ENCODE measurements around the gene MRPS25.

Gene MRPS25

DNA sequence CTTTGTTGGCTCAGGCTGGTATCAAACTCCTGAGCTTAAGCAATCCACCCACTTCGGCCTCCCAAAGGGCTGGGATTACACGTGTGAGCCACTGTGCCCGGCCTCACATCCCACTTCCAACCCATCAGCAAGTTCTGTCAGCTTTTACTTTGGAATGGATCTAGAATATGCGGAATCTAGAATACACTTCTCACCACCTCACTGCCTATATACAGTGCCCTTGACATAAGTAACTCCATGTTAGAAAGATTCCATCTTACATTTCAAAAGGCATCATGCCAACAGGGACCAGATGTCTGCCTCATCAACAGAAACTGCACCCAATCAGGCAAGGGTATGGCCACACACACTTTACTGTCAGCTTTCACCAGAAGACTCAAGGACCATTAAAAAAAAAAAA lies 43.8 kb upstream of the MRPS25 start:
- no peak for DNase-seq (ENCODE audit: extremely low read depth, insufficient read length)
- TF ChIP-seq, protein P1, sequence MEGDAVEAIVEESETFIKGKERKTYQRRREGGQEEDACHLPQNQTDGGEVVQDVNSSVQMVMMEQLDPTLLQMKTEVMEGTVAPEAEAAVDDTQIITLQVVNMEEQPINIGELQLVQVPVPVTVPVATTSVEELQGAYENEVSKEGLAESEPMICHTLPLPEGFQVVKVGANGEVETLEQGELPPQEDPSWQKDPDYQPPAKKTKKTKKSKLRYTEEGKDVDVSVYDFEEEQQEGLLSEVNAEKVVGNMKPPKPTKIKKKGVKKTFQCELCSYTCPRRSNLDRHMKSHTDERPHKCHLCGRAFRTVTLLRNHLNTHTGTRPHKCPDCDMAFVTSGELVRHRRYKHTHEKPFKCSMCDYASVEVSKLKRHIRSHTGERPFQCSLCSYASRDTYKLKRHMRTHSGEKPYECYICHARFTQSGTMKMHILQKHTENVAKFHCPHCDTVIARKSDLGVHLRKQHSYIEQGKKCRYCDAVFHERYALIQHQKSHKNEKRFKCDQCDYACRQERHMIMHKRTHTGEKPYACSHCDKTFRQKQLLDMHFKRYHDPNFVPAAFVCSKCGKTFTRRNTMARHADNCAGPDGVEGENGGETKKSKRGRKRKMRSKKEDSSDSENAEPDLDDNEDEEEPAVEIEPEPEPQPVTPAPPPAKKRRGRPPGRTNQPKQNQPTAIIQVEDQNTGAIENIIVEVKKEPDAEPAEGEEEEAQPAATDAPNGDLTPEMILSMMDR (IDR thresholded peaks at IDR 0.05; ENCODE audit: insufficient read depth, low read length, poor library complexity, severe bottlenecking): no peak
- H3K36me3 ChIP-seq (ENCODE audit: control insufficient read depth, insufficient read depth, low read length): no peaks in the 10 kb centered on the region
- no peak overlapping the region for H3K4me3 ChIP-seq (replicated peaks; ENCODE audit: low read depth, low read length)
- H3K27me3 ChIP-seq (replicated peaks; ENCODE audit: control insufficient read depth, insufficient read depth, low read length): no peaks in the 10 kb centered on the region; the same call in 1 of the 2 replicates

DNA sequence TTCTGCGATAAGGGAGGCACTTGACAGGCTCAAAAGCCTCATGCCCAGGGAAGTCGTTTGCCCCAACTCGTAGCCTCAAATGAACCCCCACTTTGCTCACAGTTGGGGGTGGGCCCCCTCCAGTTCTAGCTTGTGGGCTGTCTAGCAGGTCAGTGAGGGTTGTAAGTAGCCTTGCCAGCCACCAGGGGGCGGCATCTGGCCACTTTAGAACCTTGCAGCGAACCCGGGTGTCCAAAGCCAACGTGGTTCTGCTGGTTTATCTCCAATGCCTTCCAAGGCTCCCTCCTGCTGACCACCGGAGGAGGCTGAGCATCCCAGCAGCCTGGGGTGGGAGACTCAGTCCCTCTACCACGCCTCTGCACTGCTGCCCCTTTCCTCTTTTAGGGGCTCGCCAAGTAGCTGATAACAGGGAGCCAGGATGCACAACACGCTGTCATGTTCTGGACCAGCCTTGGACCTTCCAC lies 43.0 kb upstream of the MRPS25 start:
- H3K36me3 ChIP-seq (ENCODE audit: control insufficient read depth, insufficient read depth, low read length): no peaks in the 10 kb centered on the region
- DNase-seq (ENCODE audit: extremely low read depth, insufficient read length): peak; percentile 55
- TF ChIP-seq, protein P1 (IDR thresholded peaks at IDR 0.05; ENCODE audit: insufficient read depth, low read length, poor library complexity, severe bottlenecking): peak; percentile 94
- no peaks in the 10 kb centered on the region; the same call in 1 of the 2 replicates for H3K27me3 ChIP-seq (replicated peaks; ENCODE audit: control insufficient read depth, insufficient read depth, low read length)
- H3K4me3 ChIP-seq (replicated peaks; ENCODE audit: low read depth, low read length): no peak overlapping the region

DNA sequence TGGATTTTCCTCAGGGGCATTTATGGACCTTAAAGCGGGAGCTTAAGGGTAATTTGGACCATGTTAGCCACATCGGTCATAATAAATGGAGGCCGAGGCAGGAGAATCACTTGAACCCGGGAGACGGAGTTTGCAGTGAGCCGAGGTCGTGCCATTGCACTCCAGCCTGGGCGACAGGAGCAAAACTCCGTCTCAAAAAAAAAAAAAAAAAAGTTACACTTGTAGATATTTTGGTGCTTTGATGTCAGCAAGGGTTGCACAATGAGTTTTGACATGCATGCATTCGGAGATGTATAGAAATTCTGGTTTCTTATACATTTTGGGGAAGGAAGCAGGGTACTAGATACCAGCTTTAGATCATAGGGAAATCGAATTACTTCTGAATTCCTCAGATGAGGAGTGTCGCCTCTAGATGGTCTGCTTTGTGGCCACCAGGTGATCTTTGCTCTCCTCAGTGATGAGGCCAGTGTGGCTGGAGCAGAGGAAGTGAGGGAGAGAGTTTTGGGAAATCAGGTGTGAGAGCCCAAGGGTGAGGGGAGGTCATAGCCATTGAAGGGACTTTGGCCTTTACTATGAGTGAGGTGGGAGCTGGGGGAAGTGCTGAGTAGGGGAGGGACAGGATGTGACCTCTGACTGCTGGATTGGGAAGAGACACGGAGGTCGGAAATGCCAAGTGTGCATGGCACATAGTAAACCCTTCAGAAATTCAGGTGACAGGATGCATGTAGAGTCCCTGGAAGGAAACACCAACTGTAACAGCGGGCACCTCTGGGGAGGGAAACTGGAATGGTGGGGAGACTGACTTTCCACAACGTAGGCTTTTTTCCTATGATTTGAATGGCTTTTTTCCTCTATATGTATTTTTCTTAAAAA lies 42.2 kb upstream of the MRPS25 start:
- no peak for DNase-seq (ENCODE audit: extremely low read depth, insufficient read length)
- TF ChIP-seq, protein P1 (IDR thresholded peaks at IDR 0.05; ENCODE audit: insufficient read depth, low read length, poor library complexity, severe bottlenecking): no peak
- Histone ChIP-seq H3K27me3 (replicated peaks; ENCODE audit: control insufficient read depth, insufficient read depth, low read length) (no peaks in the 10 kb centered on the region; the same call in 1 of the 2 replicates), H3K4me3 (replicated peaks; ENCODE audit: low read depth, low read length) (no peak overlapping the region), H3K36me3 (ENCODE audit: control insufficient read depth, insufficient read depth, low read length) (no peaks in the 10 kb centered on the region)

DNA sequence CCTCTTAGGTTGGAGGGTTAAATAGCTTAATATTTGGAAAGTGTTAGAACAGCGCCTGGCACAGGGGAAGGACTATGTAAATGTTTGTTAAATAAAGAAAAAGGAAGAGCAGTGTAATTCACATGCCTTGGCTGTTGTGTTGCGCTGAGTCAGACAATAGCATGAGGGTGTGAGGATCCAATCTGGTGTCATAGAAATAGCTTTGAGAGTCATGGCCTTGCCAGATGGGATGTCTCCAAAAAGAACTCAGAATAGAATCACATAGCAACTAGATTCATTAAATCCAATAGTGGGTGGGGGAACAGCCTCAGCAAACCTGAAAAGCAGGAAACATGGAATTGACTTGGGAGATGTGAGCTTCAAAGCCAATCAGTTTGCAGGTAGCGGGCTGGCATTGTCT lies 37.7 kb upstream of the MRPS25 start:
- TF ChIP-seq, protein P1 (IDR thresholded peaks at IDR 0.05; ENCODE audit: insufficient read depth, low read length, poor library complexity, severe bottlenecking): no peak
- H3K27me3 ChIP-seq (replicated peaks; ENCODE audit: control insufficient read depth, insufficient read depth, low read length): no peaks in the 10 kb centered on the region
- H3K4me3 ChIP-seq (replicated peaks; ENCODE audit: low read depth, low read length): no peak overlapping the region
- no peak for DNase-seq (ENCODE audit: extremely low read depth, insufficient read length)
- H3K36me3 ChIP-seq (ENCODE audit: control insufficient read depth, insufficient read depth, low read length): no peaks in the 10 kb centered on the region

DNA sequence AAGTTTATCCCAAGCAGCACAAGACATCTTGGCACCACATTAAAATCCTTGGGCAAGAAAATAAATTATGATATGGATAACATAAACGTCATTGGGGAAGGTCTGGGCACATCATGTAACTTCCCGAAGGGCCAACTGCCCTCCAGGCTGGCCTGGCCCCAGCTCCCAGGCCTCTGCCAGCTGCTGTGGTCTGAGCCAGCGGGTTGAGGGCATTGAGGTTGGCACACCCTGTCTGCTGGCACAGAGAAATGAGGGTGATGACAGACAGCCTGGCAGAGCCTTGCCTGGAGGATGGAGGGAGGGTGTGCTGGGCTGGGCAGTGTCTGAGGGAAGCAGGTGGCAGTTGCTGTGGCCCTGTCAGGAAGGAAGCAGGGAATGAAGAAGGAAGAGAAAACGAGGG lies 37.1 kb upstream of the MRPS25 start:
- DNase-seq (ENCODE audit: extremely low read depth, insufficient read length): no peak
- H3K27me3 ChIP-seq (replicated peaks; ENCODE audit: control insufficient read depth, insufficient read depth, low read length): no peaks in the 10 kb centered on the region
- TF ChIP-seq, protein P1 (IDR thresholded peaks at IDR 0.05; ENCODE audit: insufficient read depth, low read length, poor library complexity, severe bottlenecking): no peak
- H3K36me3 ChIP-seq (ENCODE audit: control insufficient read depth, insufficient read depth, low read length): no peaks in the 10 kb centered on the region
- H3K4me3 ChIP-seq (replicated peaks; ENCODE audit: low read depth, low read length): no peak overlapping the region
